ENCODE measurements around the gene LCLAT1. TPM values are rescaled to one million over a fixed set of nuclear protein-coding genes. Genes with fewer than 3 reads are reported as not detected.

Gene LCLAT1
- total RNA-seq, 1 experiment from 2014 or later = 32.9 TPM

DNA sequence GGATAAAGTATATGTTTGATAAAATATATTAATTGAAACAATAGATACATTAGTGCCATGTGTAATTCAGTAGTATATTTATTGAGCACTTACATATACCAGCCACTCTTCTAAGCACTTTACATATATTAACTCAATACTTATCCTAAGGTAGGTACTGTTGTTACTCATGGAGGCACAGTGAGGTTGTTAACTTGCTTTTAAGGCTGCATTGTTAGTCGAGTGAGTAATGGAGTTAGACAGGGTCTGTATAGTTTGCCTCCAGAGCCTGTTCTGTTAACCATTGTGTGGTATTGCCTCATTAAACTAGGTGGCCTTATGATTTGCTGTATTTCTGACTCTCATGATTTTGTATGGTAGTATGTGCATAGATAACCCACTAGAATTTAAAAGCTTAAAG is 44.2 kb downstream of the LCLAT1 start:
- Mint-ChIP-seq H3K27me3 (ENCODE audit: low read depth) (no peaks in the 10 kb centered on the region), H3K4me3 (no peak overlapping the region), H3K9me3 (peaks cover 3 to 7% of the 10 kb centered on the region in 2 experiments; a peak in 3 of 5 replicates), H3K36me3 (ENCODE audit: insufficient read depth in 1 of 3, low read depth in 3 of 3) (peaks cover 5 to 9% (median 5%) of the 10 kb centered on the region in 3 experiments; a peak in 5 of 7 replicates), H3K27ac (no peak overlapping the region), H3K4me1 (peaks cover 0 to 9% of the 10 kb centered on the region in 2 experiments)
- H3K9ac ChIP-seq (ENCODE audit: extremely low read depth, insufficient read length, low read length) = no peak overlapping the region
- no peaks in the 10 kb centered on the region for H4K20me1 ChIP-seq (ENCODE audit: control insufficient read depth, insufficient read depth, insufficient read length)
- no peak overlapping the region for H3K4me2 ChIP-seq (ENCODE audit: insufficient read depth, insufficient read length, low read length)
- no peak overlapping the region for H4K5ac ChIP-seq (ENCODE audit: insufficient read length, low read depth, low read length)
- no peak overlapping the region for H3K56ac ChIP-seq (ENCODE audit: insufficient read length, low read depth, low read length)
- H2BK15ac ChIP-seq (ENCODE audit: low read depth, low read length) = no peak overlapping the region
- no CpG with 5 or more reads among the region's 1 CpG for WGBS (ENCODE audit: extremely low coverage, insufficient read length, low lambda C conversion rate)
- H2AFZ ChIP-seq (ENCODE audit: low read length) = no peak overlapping the region
- H3K79me1 ChIP-seq (ENCODE audit: insufficient read depth, low read depth, low read length, poor library complexity, severe bottlenecking) = peaks cover 2% of the 10 kb centered on the region
- no peak overlapping the region for H4K91ac ChIP-seq (ENCODE audit: insufficient read length, low read depth, low read length)
- no peaks in the 10 kb centered on the region for H3K23me2 ChIP-seq (ENCODE audit: insufficient read length, low read depth, low read length, poor library complexity, severe bottlenecking)
- no peak overlapping the region for H2AK5ac ChIP-seq (ENCODE audit: insufficient read length, low read length)
- H3K79me2 ChIP-seq (ENCODE audit: insufficient read depth, low read length) = peaks cover 3% of the 10 kb centered on the region; the same call in 1 of the 2 replicates
- no peak overlapping the region for H2BK5ac ChIP-seq (ENCODE audit: insufficient read length, low read length)
- H3K14ac ChIP-seq (ENCODE audit: insufficient read depth, low read length) = no peak overlapping the region
- H2BK12ac ChIP-seq (ENCODE audit: insufficient read length, low read depth, low read length) = no peak overlapping the region
- no peak overlapping the region for H3K18ac ChIP-seq (ENCODE audit: insufficient read length, low read depth, low read length)
- H3K27ac ChIP-seq (ENCODE audit: insufficient read length, low read depth, low read length) = no peak overlapping the region
- DNase-seq = no peak
- H2BK20ac ChIP-seq (ENCODE audit: low read depth, low read length, poor library complexity, severe bottlenecking) = no peak overlapping the region
- H2BK120ac ChIP-seq (ENCODE audit: low read depth, low read length, poor library complexity, severe bottlenecking) = no peak overlapping the region
- no peak overlapping the region for H3T11ph ChIP-seq (ENCODE audit: low read length)
- H4K8ac ChIP-seq (replicated peaks; ENCODE audit: insufficient read length, low read depth, low read length) = no peak overlapping the region
- no peak for TF ChIP-seq CTCF (conservative IDR thresholded peaks at IDR 0.05)
- H3K4me1 ChIP-seq (ENCODE audit: insufficient read depth, low read length) = no peaks in the 10 kb centered on the region
- no peak overlapping the region for H3K4ac ChIP-seq (ENCODE audit: low read depth, low read length)
- H3K23ac ChIP-seq (ENCODE audit: insufficient read length, low read depth, low read length) = no peak overlapping the region
- no peaks in the 10 kb centered on the region for H3K9me3 ChIP-seq (ENCODE audit: control insufficient read depth, low read depth, low read length)
- H3K27me3 ChIP-seq (ENCODE audit: insufficient read depth, low read length) = no peaks in the 10 kb centered on the region

All from H9 (cell line).